GM18502 (cell line): ENCODE results near the gene RSL1D1.
"Not testable (repeated sequence)": the region's sequence is repeated elsewhere in the genome, so short reads cannot be mapped to it uniquely, and the experiment has no call there.

Source experiments
- ATAC-seq: cut with Tn5 transposase; IDR thresholded peaks from one replicate; pipeline ENCODE4 v1.9.1; 2021; ENCODE audit warnings: mild to moderate bottlenecking; ENCODE audit not compliant: unreplicated experiment, poor library complexity

The RSL1D1 gene

DNA sequence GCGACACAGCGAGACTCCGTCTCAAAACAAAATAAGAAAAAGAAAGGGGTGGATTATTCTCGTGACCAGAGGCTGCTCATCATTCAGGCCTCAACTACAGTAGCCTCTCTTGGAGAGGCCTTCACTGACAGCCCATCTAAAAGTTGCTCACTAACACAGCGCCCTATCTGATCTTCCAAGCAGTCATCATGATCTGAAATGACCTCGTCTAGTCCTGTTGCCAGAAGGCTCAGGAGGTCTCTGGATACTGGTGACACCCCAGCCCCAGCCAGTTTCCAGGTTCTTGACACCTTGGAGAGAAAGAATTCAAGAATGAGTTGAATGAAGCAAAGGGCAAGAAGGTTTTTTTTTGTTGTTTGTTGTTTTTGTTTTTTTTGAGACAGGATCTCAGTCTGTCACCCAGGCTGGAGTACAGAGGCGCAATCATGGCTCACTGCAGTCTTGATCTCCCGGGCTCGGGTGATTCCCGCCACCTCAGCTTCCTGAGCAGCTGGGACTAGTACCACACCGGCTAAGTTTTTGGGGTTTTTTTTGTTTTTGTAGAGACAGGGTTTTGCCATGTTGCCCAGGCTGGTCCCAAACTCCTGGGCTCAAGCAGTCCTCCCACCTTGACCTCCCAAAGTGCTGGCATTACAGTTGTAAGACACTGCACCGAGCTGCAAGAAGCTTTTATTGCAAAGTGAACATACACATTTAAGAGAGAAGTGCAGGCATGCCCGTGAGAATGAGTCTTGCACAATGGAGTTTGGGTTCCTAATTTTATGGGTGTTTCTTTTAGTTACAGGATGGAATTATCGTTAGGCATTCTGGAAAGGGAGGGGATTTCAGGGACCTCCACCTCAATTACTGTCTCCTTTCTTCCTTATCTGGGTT lies 51.6 kb downstream of the RSL1D1 start:
- ATAC-seq, result no peak

DNA sequence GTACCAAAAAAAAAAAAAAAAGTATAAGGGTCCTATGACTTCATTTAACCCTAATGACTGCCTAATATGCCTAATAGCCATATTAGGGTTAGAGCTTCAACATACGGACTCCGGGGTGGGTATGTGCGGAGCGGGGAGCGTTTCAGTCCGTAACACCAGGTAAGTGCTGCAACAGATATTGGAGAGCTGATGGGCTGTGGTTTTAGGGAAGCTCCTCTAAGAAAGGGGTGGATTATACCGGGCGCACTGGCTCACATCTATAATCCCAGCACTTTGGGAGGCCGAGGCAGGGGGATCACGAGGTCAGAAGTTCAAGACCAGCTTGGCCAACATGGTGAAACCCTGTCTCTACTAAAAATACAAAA lies 52.3 kb downstream of the RSL1D1 start:
- no peak for ATAC-seq

DNA sequence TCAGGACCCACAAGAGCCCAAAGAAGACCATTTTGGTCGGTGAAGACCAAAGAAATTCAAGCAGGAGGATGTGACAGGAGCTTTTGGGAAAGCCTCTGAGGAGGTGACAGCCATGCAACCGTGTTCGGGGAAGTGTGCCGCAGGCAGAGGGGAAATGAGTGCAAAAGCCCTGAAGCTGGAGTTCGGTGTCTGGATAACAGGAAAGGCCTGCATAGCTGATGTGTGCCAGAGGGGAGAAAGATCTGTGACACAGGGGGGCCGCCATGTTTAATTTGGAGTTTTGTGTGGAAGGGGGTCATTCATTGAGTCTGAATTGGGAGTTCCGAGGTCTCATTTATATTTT lies 53.4 kb downstream of the RSL1D1 start:
- no peak for ATAC-seq

DNA sequence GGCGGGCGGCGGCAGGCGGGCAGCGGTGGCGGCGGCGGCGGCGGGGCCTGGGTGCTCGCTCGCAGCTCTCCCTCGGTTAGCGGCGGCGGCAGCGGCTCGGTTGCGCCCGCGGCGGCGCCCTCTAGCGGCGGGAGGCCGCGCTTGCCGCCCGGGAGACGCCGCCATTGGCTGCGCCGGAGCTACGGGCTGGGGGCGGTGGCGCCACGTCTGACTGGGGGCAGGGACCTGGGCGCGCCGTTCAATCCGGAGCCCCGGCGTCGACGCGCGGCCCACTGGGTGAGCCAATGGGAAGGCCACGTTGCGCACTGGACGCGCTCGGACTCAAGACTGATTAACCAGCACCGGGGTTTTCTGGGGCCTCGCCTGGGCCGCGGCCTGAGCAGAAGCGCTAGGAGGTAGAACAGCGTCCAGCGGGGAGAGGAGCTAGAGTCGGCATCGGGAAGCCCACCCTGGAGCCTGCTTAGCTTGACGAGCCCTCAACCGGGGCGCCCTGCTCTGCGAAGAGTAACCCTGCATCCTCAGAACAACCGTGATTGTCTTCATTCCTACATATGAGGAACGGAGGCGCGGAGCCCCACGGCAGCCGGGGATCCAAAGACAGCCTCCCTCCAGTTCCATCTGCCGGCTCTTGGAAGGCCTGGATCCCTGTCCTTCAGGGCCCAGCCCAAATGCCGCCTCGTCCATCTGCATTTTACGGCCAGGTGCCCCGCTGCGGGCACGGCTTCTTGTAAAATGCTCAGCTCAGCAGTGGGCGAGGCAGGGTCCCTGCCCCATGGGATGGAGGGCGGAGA lies 54.0 kb downstream of the RSL1D1 start, which contains the start of gene ZC3H7A:
Gene ZC3H7A, minus strand, starts transcription at position 93 of the 791 bp plus-strand sequence. CDS start 14,904 bp downstream, outside the sequence.
- peak; percentile 88 for ATAC-seq

DNA sequence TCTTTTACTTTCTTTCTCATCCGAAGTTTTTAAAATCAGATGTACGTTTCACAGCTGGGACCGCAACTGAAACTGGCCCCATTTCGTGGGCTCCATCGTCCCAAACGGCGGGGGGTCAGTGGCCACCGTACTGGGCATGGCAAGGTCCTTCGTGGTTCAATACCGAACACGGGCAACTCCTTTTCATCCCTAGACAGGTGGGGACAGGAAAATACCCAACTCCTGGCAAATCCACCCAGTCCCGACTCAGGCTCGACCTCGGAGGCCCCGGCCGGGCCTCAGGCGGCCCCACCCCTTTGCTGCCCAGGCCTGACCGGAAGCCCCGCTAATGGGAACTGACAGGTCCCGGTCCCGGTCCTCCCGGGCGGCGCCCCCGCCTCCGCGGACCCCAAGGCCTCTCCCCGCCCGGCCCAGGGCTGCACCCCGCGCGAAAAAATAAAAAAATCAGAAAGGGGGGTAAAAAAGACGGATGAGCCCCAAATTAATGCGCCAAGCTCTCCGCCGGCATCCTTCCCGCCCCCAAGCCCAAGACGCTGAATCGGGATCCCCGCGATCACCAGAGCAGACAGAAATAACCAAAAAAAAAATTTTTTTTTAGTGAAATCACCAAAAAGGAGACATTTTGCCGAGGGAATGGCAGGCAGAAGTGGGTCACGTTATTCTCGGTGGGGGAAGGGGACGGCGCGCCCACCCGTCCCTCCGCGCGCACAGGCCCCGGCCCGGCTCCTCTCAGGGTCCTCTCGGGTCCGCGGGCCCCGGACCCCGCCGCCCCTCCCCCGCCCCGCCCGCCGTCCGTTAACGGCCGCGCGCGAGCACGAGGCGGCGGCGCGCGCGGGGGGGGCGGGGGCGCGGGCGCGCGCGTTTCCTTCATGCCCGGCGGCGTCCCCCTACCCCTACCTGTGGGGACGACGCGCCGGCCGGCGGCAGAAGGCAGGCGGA lies 54.8 kb downstream of the RSL1D1 start:
- peak; percentile 14 for ATAC-seq

DNA sequence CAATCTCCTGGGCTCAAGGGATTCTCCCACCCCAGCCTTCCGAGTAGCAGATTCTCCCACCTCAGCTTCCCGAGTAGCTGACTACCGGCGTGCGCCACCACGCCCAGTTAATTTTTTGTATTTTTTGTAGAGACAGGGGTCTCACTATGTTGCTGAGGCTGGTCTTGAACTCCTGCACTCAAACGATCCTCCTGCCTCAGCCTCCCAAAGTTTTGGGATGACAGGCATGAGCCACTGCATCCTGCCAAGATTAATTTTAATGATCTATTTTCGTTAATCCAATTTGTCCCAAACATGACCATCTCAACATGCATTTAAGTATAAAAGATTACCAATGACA lies 55.5 kb downstream of the RSL1D1 start:
- no peak for ATAC-seq

DNA sequence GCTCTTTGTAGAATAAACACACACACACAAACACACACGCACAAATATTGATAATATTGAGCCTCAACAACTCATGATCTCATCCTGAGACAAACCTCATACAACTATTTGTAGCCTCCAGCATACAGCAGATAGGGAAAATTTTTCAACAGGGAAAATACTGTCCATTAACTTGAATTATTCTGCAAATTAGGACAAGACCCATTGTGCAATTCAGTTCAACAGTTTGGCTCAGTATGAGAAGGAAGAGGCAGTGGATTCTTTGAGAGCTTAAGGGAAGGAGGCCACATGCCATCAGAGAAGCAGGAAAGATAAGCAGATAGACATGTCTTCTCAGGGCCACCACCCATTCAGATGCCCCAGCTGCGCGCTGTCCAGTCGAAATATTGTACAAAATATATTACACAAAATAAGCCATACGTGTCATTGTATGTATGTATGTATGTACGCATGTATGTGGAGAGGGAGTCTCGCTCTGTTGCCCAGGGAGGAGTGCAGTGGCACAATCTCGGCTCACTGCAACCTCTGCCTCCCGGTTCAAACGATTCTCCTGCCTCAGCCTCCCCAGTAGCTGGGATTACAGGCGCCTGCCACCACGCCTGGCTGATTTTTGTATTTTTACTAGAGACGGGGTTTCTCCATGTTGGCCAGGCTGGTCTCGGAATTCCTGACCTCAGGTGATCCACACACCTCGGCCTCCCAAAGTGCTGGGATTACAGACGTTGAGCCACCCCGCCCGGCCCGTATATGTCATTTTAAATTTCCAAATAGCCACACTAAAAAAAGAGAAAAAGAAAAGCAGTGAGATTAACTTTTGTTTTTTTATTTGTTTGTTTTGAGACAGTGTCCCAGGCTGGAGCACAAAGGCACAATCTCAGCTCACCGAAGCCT lies 56.1 kb downstream of the RSL1D1 start:
- ATAC-seq, result no peak

DNA sequence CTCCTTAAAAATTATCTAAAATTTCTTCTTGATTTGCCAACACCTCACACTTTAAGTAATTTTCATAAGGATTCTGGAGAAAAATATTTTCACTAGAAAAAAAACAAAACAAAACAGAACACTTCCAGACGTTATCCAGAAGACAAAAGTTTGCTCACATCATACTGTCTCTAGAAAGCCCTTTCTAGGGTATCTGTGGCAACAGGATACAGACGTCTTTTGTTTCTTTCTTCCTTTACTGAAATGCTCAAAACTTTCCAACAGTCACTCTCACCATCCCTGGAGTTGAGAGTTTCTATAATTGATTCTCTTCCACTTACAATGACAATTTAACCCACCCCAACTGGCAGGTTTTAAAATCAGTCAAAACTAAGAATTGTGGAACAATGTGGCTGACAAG lies 56.9 kb downstream of the RSL1D1 start:
- ATAC-seq, result no peak

DNA sequence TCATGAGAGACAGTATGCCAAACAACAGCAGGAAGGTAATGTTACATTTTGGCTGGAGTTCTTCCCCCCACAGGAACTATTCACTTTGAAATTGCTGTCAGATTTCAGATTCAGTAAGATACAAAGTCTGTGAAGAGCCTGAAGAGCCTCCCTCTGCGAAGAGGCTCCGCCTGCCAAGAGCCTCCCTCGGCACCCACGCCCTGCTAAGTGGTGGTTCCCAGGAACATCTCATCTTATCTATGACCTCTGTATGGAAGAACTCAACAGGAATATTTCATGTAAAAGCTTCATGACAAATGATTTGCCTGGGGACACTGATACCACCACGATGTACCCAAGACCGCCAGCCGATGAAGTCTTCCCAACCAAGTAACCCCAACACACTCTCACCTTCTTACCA lies 57.5 kb downstream of the RSL1D1 start:
- no peak for ATAC-seq

DNA sequence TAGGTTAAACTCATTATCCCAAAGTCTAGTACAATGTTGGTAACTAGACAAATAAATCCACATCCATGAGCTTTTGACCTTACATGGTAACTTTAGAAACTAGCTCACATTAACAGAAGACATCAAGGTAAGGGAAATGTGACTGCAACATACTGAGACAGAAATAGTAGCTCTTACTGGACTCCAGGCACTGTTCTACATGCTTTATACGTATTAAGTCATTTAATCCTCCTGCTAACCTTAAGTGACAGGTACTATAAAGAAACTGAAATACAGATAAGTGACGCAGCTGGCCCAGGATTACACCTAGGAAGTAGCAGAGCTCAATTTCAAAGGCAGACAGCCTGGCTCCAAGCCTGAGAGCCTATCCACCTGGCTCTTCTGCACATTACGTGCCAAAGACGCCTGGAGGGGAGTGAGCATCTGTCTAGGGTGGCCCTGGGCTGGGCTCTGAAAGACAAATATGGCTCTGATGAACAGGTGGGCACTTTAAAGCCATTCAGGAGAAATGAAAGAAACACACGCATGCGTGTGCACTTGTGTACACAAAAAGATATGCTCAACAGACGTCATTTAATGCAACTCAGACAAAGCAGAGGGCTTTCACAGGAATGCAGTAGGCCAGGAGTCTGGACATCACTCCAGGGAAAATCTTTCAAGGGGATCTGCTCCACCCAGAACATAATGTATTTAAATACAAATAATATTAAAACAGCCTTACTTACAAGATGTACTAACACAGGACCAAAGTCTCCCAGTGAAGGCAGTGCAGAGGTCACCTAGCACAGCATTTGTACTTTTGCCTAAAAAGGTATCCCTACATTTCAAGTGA lies 58.7 kb downstream of the RSL1D1 start:
- no peak for ATAC-seq

DNA sequence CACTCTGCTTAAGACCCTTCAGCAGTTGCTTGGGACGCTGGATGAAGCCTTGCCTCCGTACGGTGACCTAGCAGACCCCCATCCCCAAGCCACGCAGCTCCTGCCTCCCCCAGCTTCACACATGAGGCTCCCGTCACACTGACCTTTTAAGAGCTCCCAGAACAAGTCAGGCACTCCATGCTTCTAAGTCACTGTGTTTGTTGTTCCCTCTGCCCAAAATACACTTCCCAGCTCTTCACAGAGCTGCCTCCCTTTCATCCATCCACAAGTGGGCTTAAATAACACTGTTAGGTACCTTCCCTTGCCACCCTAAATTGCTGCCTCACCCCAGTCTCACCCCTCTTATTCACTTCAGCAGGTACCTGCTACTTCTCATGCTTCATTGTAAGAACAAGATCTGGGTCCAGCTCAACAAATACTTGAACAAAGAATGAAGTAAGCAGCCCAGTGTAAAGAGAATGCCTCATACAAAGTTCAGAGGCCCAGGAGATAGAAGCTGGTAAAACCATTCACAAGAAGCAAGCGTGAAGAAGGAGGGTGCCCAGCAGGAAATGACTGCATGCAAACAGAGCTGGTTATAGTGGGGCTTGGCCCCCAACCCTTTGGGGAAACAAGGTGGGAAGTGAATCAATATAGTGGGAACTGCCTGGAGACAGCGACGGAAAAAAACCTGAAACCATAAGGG lies 60.1 kb downstream of the RSL1D1 start:
- no peak for ATAC-seq

DNA sequence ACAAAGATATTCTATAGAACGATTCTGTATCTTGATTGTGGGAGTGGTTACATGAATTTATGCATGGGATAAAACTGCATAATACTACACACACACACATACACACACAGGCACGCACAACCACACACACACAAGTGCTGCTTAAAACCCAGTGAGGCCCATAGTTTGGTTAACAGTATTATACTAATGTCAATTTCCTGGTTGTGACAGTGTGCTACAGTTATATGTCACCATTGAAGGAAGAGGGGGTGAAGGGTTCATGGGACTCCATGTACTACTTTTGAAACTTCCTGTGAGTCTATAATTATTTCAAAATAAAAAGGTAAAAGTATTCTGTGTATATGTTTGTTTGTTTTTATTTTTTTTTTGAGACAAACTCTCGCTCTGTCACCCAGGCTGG lies 62.4 kb downstream of the RSL1D1 start:
- no peak for ATAC-seq

DNA sequence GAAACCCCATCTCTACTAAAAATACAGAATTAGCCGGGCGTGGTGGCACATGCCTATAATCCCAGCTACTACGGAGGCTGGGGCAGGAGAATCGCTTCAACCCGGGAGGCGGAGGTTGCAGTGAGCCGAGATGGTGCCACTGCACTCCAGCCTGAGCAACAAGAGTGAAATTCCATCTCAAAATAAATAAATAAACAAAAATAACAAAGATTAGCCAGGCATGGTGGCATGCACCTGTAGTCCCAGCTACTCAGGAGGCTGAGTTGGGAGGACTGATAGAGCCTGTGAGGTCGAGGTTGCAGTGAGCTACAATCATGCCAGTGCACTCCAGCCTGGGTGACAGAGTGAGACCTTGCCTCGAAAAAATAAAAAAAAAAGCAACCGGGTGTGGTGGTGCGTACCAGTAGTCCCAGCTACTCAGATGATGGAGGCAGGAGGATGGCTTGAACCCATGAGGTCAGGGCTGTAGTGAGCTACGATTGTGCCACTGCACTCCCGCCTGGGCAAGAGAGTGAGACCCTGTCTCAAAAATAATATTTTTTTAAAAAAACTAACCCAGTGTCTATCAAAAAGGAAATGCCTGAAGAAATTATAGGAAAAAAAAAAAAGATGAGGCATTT lies 66.3 kb downstream of the RSL1D1 start:
- ATAC-seq, result not testable (repeated sequence)

DNA sequence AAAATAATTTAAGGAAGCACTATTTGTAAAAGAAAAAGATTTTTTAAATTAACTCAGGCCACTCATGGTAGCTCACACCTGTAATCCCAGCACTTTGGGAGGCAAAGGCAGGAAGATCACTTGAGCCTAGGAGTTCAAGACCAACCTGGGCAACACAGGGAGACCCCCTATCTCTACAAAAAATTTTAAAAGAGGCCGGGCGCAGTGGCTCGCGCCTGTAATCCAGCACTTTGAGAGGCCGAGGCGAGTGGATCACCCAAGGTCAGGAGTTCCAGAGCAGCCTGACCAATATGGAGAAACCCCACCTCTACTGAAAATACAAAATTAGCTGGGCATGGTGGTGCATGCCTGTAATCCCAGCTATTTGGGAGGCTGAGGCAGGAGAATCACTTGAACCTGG lies 67.0 kb downstream of the RSL1D1 start:
- ATAC-seq, result not testable (repeated sequence)

DNA sequence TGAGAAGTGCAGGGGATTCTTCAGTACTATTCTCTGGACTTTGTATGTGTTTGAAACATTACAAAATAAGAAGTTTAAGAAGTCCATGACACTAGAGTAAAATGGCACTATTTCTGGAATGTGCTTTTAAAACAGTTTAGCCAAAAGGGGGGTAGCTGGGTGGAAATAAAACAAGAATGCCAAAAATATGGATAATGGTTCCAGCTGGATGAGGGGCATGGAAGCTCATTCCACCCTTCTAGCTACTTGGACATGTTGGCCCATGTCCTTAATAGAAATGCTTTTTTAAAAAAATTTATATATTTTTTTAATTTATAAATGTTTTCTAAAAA lies 67.3 kb downstream of the RSL1D1 start:
- no peak for ATAC-seq
